Mesenchymal stem cell (in vitro differentiated cells and primary cell): ENCODE results near the gene MCCC1.
A peak's percentile ranks its signal among the peaks of the same experiment; 100 is the strongest.

Experiments
- DNase-seq: peaks from one replicate; pipeline ENCODE4 v3.0.0-alpha.2; 2013
- H2AFZ ChIP-seq: one replicate; pipeline ENCODE4 v1.6.1; 2013; ENCODE audit warnings: low read depth, mild to moderate bottlenecking, control low read depth, inconsistent platforms, low read length, moderate library complexity
- H2AK5ac ChIP-seq: 2 replicates; pipeline ENCODE4 v1.6.1; 2013; ENCODE audit warnings: low read length, moderate library complexity, mild to moderate bottlenecking, inconsistent platforms; ENCODE audit not compliant: severe bottlenecking
- H2BK120ac ChIP-seq: one replicate; pipeline ENCODE4 v1.6.1; 2013; ENCODE audit warnings: low read depth, mild to moderate bottlenecking, inconsistent platforms, low read length, moderate library complexity
- H2BK12ac ChIP-seq, 2 experiments: one replicate each; pipeline ENCODE4 v1.6.1; 2013; ENCODE audit warnings: inconsistent platforms in 2 of 2, low read length in 2 of 2, mild to moderate bottlenecking in 2 of 2, moderate library complexity in 2 of 2, control low read depth in 1 of 2
- H2BK15ac ChIP-seq: one replicate; pipeline ENCODE4 v1.6.1; 2013; ENCODE audit warnings: mild to moderate bottlenecking, low read depth, inconsistent platforms; ENCODE audit not compliant: poor library complexity, severe bottlenecking
- H2BK5ac ChIP-seq: 2 replicates; pipeline ENCODE4 v1.6.1; 2013; ENCODE audit warnings: low read depth, mild to moderate bottlenecking, low read length, control low read depth, inconsistent platforms; ENCODE audit not compliant: poor library complexity, severe bottlenecking
- H3K14ac ChIP-seq, 2 experiments: one replicate each; pipeline ENCODE4 v1.6.1; 2013; ENCODE audit warnings: inconsistent platforms in 2 of 2, low read length in 2 of 2, control low read depth in 1 of 2, mild to moderate bottlenecking in 1 of 2, moderate library complexity in 1 of 2
- H3K18ac ChIP-seq, 2 experiments: one replicate each; pipeline ENCODE4 v1.6.1; 2013; ENCODE audit warnings: inconsistent platforms in 2 of 2, low read length in 2 of 2, control low read depth in 1 of 2, low read depth in 1 of 2, mild to moderate bottlenecking in 1 of 2
- H3K23ac ChIP-seq, 2 experiments: one replicate each; pipeline ENCODE4 v1.6.1; 2013; ENCODE audit warnings: inconsistent platforms in 2 of 2, low read length in 2 of 2, mild to moderate bottlenecking in 2 of 2, moderate library complexity in 2 of 2, control low read depth in 1 of 2
- H3K27ac ChIP-seq: 2 replicates; pipeline ENCODE4 v1.5.1; 2013; ENCODE audit warnings: mild to moderate bottlenecking, moderate library complexity, low read length, control low read depth, inconsistent platforms; ENCODE audit not compliant: poor library complexity, severe bottlenecking
- H3K27me3 ChIP-seq, 2 experiments: 2 replicates each; pipeline versions ENCODE4 v1.6.1 to v1.7.0; 2013; ENCODE audit warnings: low read length in 2 of 2, mild to moderate bottlenecking in 2 of 2, moderate library complexity in 2 of 2, control low read depth in 1 of 2, inconsistent platforms in 1 of 2; ENCODE audit not compliant: control insufficient read depth in 1 of 2, insufficient read depth in 1 of 2
- H3K36me3 ChIP-seq, 2 experiments: 2 replicates each; pipeline versions ENCODE4 v1.6.1 to v1.7.0; 2013; ENCODE audit warnings: low read length in 2 of 2, control low read depth in 1 of 2, inconsistent platforms in 1 of 2, low read depth in 1 of 2, mild to moderate bottlenecking in 1 of 2; ENCODE audit not compliant: insufficient read depth in 2 of 2, control insufficient read depth in 1 of 2
- H3K4ac ChIP-seq, 2 experiments: one replicate each; pipeline ENCODE4 v1.6.1; 2013; ENCODE audit warnings: inconsistent platforms in 2 of 2, low read length in 2 of 2, mild to moderate bottlenecking in 2 of 2, moderate library complexity in 2 of 2, control low read depth in 1 of 2, low read depth in 1 of 2
- H3K4me1 ChIP-seq: 2 replicates; pipeline ENCODE4 v1.6.1; 2013; ENCODE audit warnings: low read depth, low read length, control low read depth; ENCODE audit not compliant: control insufficient read depth, insufficient read depth
- H3K4me2 ChIP-seq: 2 replicates; pipeline ENCODE4 v1.6.1; 2013; ENCODE audit warnings: low read length, mild to moderate bottlenecking, inconsistent platforms; ENCODE audit not compliant: poor library complexity, severe bottlenecking
- H3K4me3 ChIP-seq, 2 experiments: 2 replicates each; pipeline versions ENCODE4 v1.5.1 to v1.7.0; 2013; ENCODE audit warnings: low read length in 2 of 2, mild to moderate bottlenecking in 2 of 2, control low read depth in 1 of 2, low read depth in 1 of 2; ENCODE audit not compliant: insufficient read depth in 1 of 2
- H3K79me1 ChIP-seq: replicated peaks from 2 replicates; pipeline ENCODE4 v1.6.1; 2013; ENCODE audit warnings: mild to moderate bottlenecking, control low read depth, low read length, inconsistent platforms; ENCODE audit not compliant: poor library complexity, severe bottlenecking
- H3K9ac ChIP-seq: 2 replicates; pipeline ENCODE4 v1.7.0; 2013; ENCODE audit warnings: mild to moderate bottlenecking, low read length, moderate library complexity
- H3K9me3 ChIP-seq: 2 replicates; pipeline ENCODE4 v1.7.0; 2013; ENCODE audit warnings: mild to moderate bottlenecking, low read length; ENCODE audit not compliant: control insufficient read depth
- H4K8ac ChIP-seq: one replicate; pipeline ENCODE4 v1.6.1; 2013; ENCODE audit warnings: inconsistent platforms, mild to moderate bottlenecking, low read length, moderate library complexity
- H4K91ac ChIP-seq: one replicate; pipeline ENCODE4 v1.6.1; 2013; ENCODE audit warnings: mild to moderate bottlenecking, low read length, inconsistent platforms
- WGBS: methylation state at CpG from one replicate; pipeline ENCODE4 v1.1.7; 2013; ENCODE audit warnings: mixed read lengths; 5-methylcytosine and 5-hydroxymethylcytosine counted together

The MCCC1 gene

GRCh38 chr3:183044547-183045229 is 54.6 kb downstream of the MCCC1 start:
- no peak for DNase-seq
- no peak overlapping the region for H4K91ac ChIP-seq
- H2BK5ac ChIP-seq: no peak overlapping the region
- no peak overlapping the region for H3K4me3 ChIP-seq
- no peak overlapping the region for H4K8ac ChIP-seq
- no peak overlapping the region for H3K27ac ChIP-seq
- H3K4me2 ChIP-seq: no peak overlapping the region
- no peaks in the 10 kb centered on the region for H3K9me3 ChIP-seq
- peaks cover 1% of the 10 kb centered on the region for H3K4me1 ChIP-seq
- 94% methylated on average over 10 of the region's 11 CpGs for WGBS
- H3K27me3 ChIP-seq: no peaks in the 10 kb centered on the region
- H3K23ac ChIP-seq: no peak overlapping the region
- no peak overlapping the region for H3K14ac ChIP-seq
- H3K9ac ChIP-seq: no peak overlapping the region
- H3K18ac ChIP-seq: no peak overlapping the region
- H2AFZ ChIP-seq: no peak overlapping the region
- H2BK12ac ChIP-seq: no peak overlapping the region
- peaks cover 11 to 45% of the 10 kb centered on the region in 2 experiments for H3K36me3 ChIP-seq
- no peak overlapping the region for H2AK5ac ChIP-seq
- H3K79me1 ChIP-seq: peaks cover 4% of the 10 kb centered on the region
- H2BK120ac ChIP-seq: no peak overlapping the region
- no peak overlapping the region for H3K4ac ChIP-seq
- H2BK15ac ChIP-seq: no peak overlapping the region

- Histone ChIP-seq H3K4me1 (peaks cover 7% of the 10 kb centered on the region), H3K27me3 (no peaks in the 10 kb centered on the region), H4K8ac (no peak overlapping the region), H3K4ac (no peak overlapping the region), H3K4me2 (peak overlapping the region; percentile 28), H2AFZ (no peak overlapping the region), H3K14ac (no peak overlapping the region), H3K9me3 (no peaks in the 10 kb centered on the region), H3K23ac (no peak overlapping the region), H3K36me3 (peaks cover 8 to 50% of the 10 kb centered on the region in 2 experiments), H3K4me3 (no peak overlapping the region), H4K91ac (no peak overlapping the region), H3K79me1 (peaks cover 1% of the 10 kb centered on the region), H2BK15ac (no peak overlapping the region), H3K9ac (no peak overlapping the region), H3K18ac (no peak overlapping the region), H2BK120ac (no peak overlapping the region), H2BK12ac (no peak overlapping the region), H2AK5ac (peak overlapping the region; percentile 99), H3K27ac (peak overlapping the region; percentile 99), H2BK5ac (peak overlapping the region; percentile 98)
- DNase-seq: no peak
- WGBS: 95% methylated on average over 12 of the region's 12 CpGs
Observed at GRCh38 chr3:183038757-183039156, 60.5 kb downstream of the MCCC1 start.

- Histone ChIP-seq H3K4me3 (no peak overlapping the region), H2AFZ (no peak overlapping the region), H3K36me3 (peaks cover 5 to 49% of the 10 kb centered on the region in 2 experiments), H3K79me1 (peaks cover under 1% of the 10 kb centered on the region), H3K23ac (no peak overlapping the region), H3K4me2 (no peak overlapping the region), H2BK15ac (no peak overlapping the region), H3K9me3 (no peaks in the 10 kb centered on the region), H3K18ac (no peak overlapping the region), H3K27me3 (no peaks in the 10 kb centered on the region), H3K14ac (no peak overlapping the region), H2BK5ac (no peak overlapping the region), H3K9ac (no peak overlapping the region), H2AK5ac (no peak overlapping the region), H3K4me1 (peaks cover 7% of the 10 kb centered on the region), H3K4ac (no peak overlapping the region), H3K27ac (peak overlapping the region; percentile 99), H4K91ac (no peak overlapping the region), H2BK12ac (no peak overlapping the region), H2BK120ac (no peak overlapping the region), H4K8ac (no peak overlapping the region)
- WGBS: no CpG with 5 or more reads among the region's 2 CpGs
- DNase-seq: no peak
Observed at GRCh38 chr3:183038221-183038620, 61.1 kb downstream of the MCCC1 start.

DNA sequence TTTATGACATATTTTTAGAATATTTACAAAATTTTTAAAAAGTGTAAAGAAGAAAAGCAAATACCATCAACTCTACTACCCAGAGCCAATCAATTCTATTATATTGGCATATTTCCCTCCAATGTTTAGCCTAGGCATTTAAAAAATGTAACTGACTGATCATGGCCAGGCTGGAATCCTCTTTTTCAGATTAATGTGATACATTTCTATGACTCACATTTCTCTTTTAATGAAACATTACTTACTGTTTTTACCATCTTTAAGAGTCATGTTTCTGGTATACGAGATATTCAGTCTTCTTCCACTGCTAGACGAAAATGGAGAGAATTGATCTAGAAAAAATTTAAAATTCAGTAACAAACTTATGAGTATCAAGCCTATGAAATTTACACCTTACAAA is 65.5 kb downstream of the MCCC1 start:
- H2BK15ac ChIP-seq: no peak overlapping the region
- H3K4me3 ChIP-seq: no peak overlapping the region
- no peak overlapping the region for H2AFZ ChIP-seq
- H3K79me1 ChIP-seq: peaks cover 2% of the 10 kb centered on the region
- H4K8ac ChIP-seq: no peak overlapping the region
- DNase-seq: no peak
- no peak overlapping the region for H2BK120ac ChIP-seq
- H3K9ac ChIP-seq: no peak overlapping the region
- H2AK5ac ChIP-seq: no peak overlapping the region
- H3K23ac ChIP-seq: no peak overlapping the region
- WGBS: no CpG with 5 or more reads among the region's 2 CpGs
- no peak overlapping the region for H4K91ac ChIP-seq
- H3K27ac ChIP-seq: peak overlapping the region; percentile 49
- H3K4ac ChIP-seq: no peak overlapping the region
- no peak overlapping the region for H3K18ac ChIP-seq
- no peaks in the 10 kb centered on the region for H3K27me3 ChIP-seq
- no peak overlapping the region for H3K14ac ChIP-seq
- peaks cover 5% of the 10 kb centered on the region for H3K4me1 ChIP-seq
- H3K9me3 ChIP-seq: no peaks in the 10 kb centered on the region
- H2BK5ac ChIP-seq: no peak overlapping the region
- no peak overlapping the region for H2BK12ac ChIP-seq
- peaks cover 4 to 62% of the 10 kb centered on the region in 2 experiments for H3K36me3 ChIP-seq
- no peak overlapping the region for H3K4me2 ChIP-seq
